H1 (cell line): ENCODE data around the gene ADRB2. TPM values are rescaled to one million over a fixed set of nuclear protein-coding genes. Genes with fewer than 3 reads are reported as not detected.

Experiments used
- CTCF ChIA-PET: fragments of 300-600 bp; sonication (Branson Sonifier 250); formaldehyde crosslinking; loops from one replicate; lab custom pipeline; 2021; ENCODE audit not compliant: partially characterized antibody; lab: Charles Lee
- POLR2A ChIA-PET: fragments of 300-600 bp; sonication (Branson Sonifier 250); formaldehyde crosslinking; loops from one replicate; lab custom pipeline; 2021; ENCODE audit warnings: inconsistent platforms; ENCODE audit not compliant: partially characterized antibody; lab: Charles Lee
- DNase-seq, 2 experiments: peaks; one replicate each; pipeline versions ENCODE4 v3.0.0 to v3.0.0-alpha.2; 2010 to 2022; ENCODE audit warnings: low spot score in 2 of 2, low read depth in 1 of 2, mixed read lengths in 1 of 2
- FAIRE-seq: peaks from 2 replicates; lab custom pipeline; 2011; peaks lifted over from hg19 to GRCh38; lab: Jason Lieb, UNC
- H2AFZ ChIP-seq: 2 replicates; pipeline ENCODE4 v1.8.1; 2012; ENCODE audit warnings: low read length, inconsistent platforms
- H2AK5ac ChIP-seq: 2 replicates; pipeline ENCODE4 v1.6.1; 2013; ENCODE audit warnings: low read depth, low read length
- H2BK120ac ChIP-seq: replicated peaks from 2 replicates; pipeline ENCODE3; 2013; ENCODE audit warnings: low read depth, low read length, inconsistent platforms
- H2BK12ac ChIP-seq: 2 replicates; pipeline ENCODE4 v1.6.1; 2013; ENCODE audit warnings: low read depth, low read length
- H2BK15ac ChIP-seq: 2 replicates; pipeline ENCODE4 v1.6.1; 2013; ENCODE audit warnings: low read length
- H2BK20ac ChIP-seq: 2 replicates; pipeline ENCODE4 v1.6.1; 2013; ENCODE audit warnings: low read length
- H2BK5ac ChIP-seq: 2 replicates; pipeline ENCODE4 v1.6.1; 2013; ENCODE audit warnings: low read depth, low read length
- H3K14ac ChIP-seq: 2 replicates; pipeline ENCODE4 v1.6.1; 2013; ENCODE audit warnings: inconsistent platforms; ENCODE audit not compliant: insufficient read length
- H3K18ac ChIP-seq: 2 replicates; pipeline ENCODE4 v1.6.1; 2013; ENCODE audit warnings: low read length; ENCODE audit errors: extremely low read depth
- H3K23ac ChIP-seq: 2 replicates; pipeline ENCODE4 v1.6.1; 2013; ENCODE audit warnings: inconsistent platforms; ENCODE audit not compliant: insufficient read length
- H3K23me2 ChIP-seq: 2 replicates; pipeline ENCODE4 v1.6.1; 2013; ENCODE audit warnings: low read depth, low read length
- H3K27ac ChIP-seq: 2 replicates; pipeline ENCODE4 v1.6.1; 2011; ENCODE audit warnings: low read depth, low read length, inconsistent platforms
- H3K27me3 ChIP-seq, 4 experiments: replicated peaks in 1 of 4; 1 replicate in 1 of 4; 2 replicates in 3 of 4; pipeline versions ENCODE4 v1.6.1 to v1.8.1; 2011 to 2013; ENCODE audit warnings: low read length in 3 of 4, mild to moderate bottlenecking in 3 of 4, inconsistent platforms in 2 of 4, mixed read lengths in 2 of 4, moderate library complexity in 1 of 4; ENCODE audit not compliant: control insufficient read depth in 3 of 4, insufficient read depth in 3 of 4; ENCODE audit errors: extremely low read depth in 1 of 4
- H3K36me3 ChIP-seq, 4 experiments: 2 replicates each; pipeline versions ENCODE4 v1.6.1 to v1.8.1; 2011 to 2013; ENCODE audit warnings: mild to moderate bottlenecking in 4 of 4, low read length in 3 of 4, moderate library complexity in 2 of 4, control low read depth in 1 of 4, inconsistent platforms in 1 of 4; ENCODE audit not compliant: insufficient read depth in 4 of 4, control insufficient read depth in 2 of 4
- H3K4ac ChIP-seq: replicated peaks from 2 replicates; pipeline ENCODE3; 2013; ENCODE audit warnings: low read length, low read depth, mixed read lengths, inconsistent platforms; ENCODE audit not compliant: insufficient read length
- H3K4me1 ChIP-seq, 4 experiments: replicated peaks in 1 of 4; 1 replicate in 1 of 4; 2 replicates in 3 of 4; pipeline versions ENCODE4 v1.6.1 to v1.8.1; 2011 to 2013; ENCODE audit warnings: low read length in 3 of 4, inconsistent platforms in 2 of 4, mixed read lengths in 1 of 4; ENCODE audit not compliant: insufficient read depth in 4 of 4, control insufficient read depth in 3 of 4
- H3K4me2 ChIP-seq, 2 experiments: 2 replicates each; pipeline versions ENCODE4 v1.6.1 to v1.8.1; 2011 to 2013; ENCODE audit warnings: low read depth in 2 of 2, low read length in 2 of 2, control low read depth in 1 of 2, inconsistent platforms in 1 of 2, mild to moderate bottlenecking in 1 of 2; ENCODE audit not compliant: insufficient read depth in 1 of 2
- H3K4me3 ChIP-seq, 4 experiments: fragments of 200-600, 300-600 bp in 1 of 4; sonication (generic), shearing (Covaris generic), sonication (Bioruptor Twin) in 1 of 4; 2 replicates each; pipeline versions ENCODE4 v1.5.1 to v1.8.1; 2011 to 2016; ENCODE audit warnings: low read length in 4 of 4, low read depth in 3 of 4, control low read depth in 2 of 4, inconsistent platforms in 2 of 4, mild to moderate bottlenecking in 2 of 4, mixed read lengths in 1 of 4, moderate library complexity in 1 of 4; ENCODE audit not compliant: insufficient read depth in 2 of 4; ENCODE audit errors: extremely low read depth in 1 of 4
- H3K56ac ChIP-seq: replicated peaks from 2 replicates; pipeline ENCODE3; 2013; ENCODE audit warnings: low read depth, mild to moderate bottlenecking, mixed read lengths, low read length, inconsistent platforms; ENCODE audit not compliant: insufficient read length
- H3K79me1 ChIP-seq: 2 replicates; pipeline ENCODE4 v1.6.1; 2013; ENCODE audit warnings: low read depth, low read length, control low read depth
- H3K79me2 ChIP-seq, 2 experiments: 2 replicates each; pipeline versions ENCODE4 v1.6.1 to v1.8.1; 2012 to 2013; ENCODE audit warnings: low read length in 2 of 2, mild to moderate bottlenecking in 2 of 2, inconsistent platforms in 1 of 2; ENCODE audit not compliant: insufficient read depth in 2 of 2, control insufficient read depth in 1 of 2
- H3K9ac ChIP-seq, 4 experiments: replicated peaks in 1 of 4; 1 replicate in 1 of 4; 2 replicates in 3 of 4; pipeline versions ENCODE4 v1.6.1 to v1.8.1; 2011 to 2013; ENCODE audit warnings: low read depth in 3 of 4, low read length in 3 of 4, control low read depth in 2 of 4, mild to moderate bottlenecking in 2 of 4, moderate library complexity in 2 of 4, inconsistent platforms in 1 of 4; ENCODE audit errors: extremely low read depth in 1 of 4
- H3K9me3 ChIP-seq, 2 experiments: 2 replicates each; pipeline versions ENCODE4 v1.6.1 to v1.8.1; 2012 to 2013; ENCODE audit warnings: mild to moderate bottlenecking in 2 of 2, moderate library complexity in 2 of 2, control low read depth in 1 of 2, inconsistent platforms in 1 of 2, low read depth in 1 of 2, low read length in 1 of 2, mixed read lengths in 1 of 2; ENCODE audit not compliant: insufficient read depth in 2 of 2
- H4K20me1 ChIP-seq, 2 experiments: replicated peaks in 1 of 2; 2 replicates each; pipeline versions ENCODE3 to v1.8.1; 2011 to 2013; ENCODE audit warnings: inconsistent platforms in 2 of 2, low read length in 2 of 2, mild to moderate bottlenecking in 1 of 2; ENCODE audit not compliant: insufficient read depth in 2 of 2, control insufficient read depth in 1 of 2
- H4K5ac ChIP-seq: 2 replicates; pipeline ENCODE4 v1.6.1; 2013; ENCODE audit warnings: low read length, low read depth, mixed read lengths, inconsistent platforms; ENCODE audit not compliant: insufficient read length
- H4K8ac ChIP-seq: 2 replicates; pipeline ENCODE4 v1.8.0; 2013; ENCODE audit warnings: mild to moderate bottlenecking, moderate library complexity, low read length, inconsistent platforms; ENCODE audit not compliant: insufficient read depth; ENCODE audit errors: extremely low read depth
- H4K91ac ChIP-seq: replicated peaks from 2 replicates; pipeline ENCODE3; 2013; ENCODE audit warnings: low read length, mixed read lengths, inconsistent platforms; ENCODE audit not compliant: insufficient read length
- CHD1 ChIP-seq: IDR thresholded peaks from 2 replicates; pipeline ENCODE4 v1.6.1; 2012; ENCODE audit warnings: low read depth, low read length, improper control_type of control experiment
- GTF2F1 ChIP-seq: IDR thresholded peaks from 2 replicates; pipeline ENCODE4 v1.6.1; 2012; ENCODE audit warnings: low read depth, low read length, improper control_type of control experiment, borderline replicate concordance
- KDM5A ChIP-seq: fragments of 200-600 bp; IDR thresholded peaks from 2 replicates; pipeline ENCODE4 v1.7.1; 2012; ENCODE audit warnings: mild to moderate bottlenecking, low read length, inconsistent platforms, mixed read lengths
- TCF12 ChIP-seq: IDR thresholded peaks from 2 replicates; pipeline ENCODE4 v1.6.1; 2011; ENCODE audit warnings: low read depth, mild to moderate bottlenecking, low read length
- ZNF274 ChIP-seq: IDR thresholded peaks from 2 replicates; pipeline ENCODE4 v1.7.0; 2012; ENCODE audit warnings: low read length, borderline replicate concordance; ENCODE audit errors: extremely low read depth
- WGBS, 2 experiments: shearing (Covaris generic) in 1 of 2; methylation state at CpG; one replicate each; pipeline versions ENCODE4 v1.1.6 to v1.1.7; 2013 to 2015; ENCODE audit warnings: low lambda C conversion rate in 2 of 2, mixed read lengths in 2 of 2, inconsistent platforms in 1 of 2, low coverage in 1 of 2, missing lambda C conversion rate in 1 of 2; ENCODE audit not compliant: insufficient replicate concordance in 2 of 2, insufficient coverage in 1 of 2, insufficient read length in 1 of 2; ENCODE audit errors: extremely low coverage in 1 of 2, missing lambda C conversion rate in 1 of 2; 5-methylcytosine and 5-hydroxymethylcytosine counted together
- polyA plus RNA-seq, 7 experiments: library from polyadenylated mRNA; depleted of rRNA in 3 of 7; stranded (reverse) in 5 of 7; unstranded in 2 of 7; fragments of >200 nt in 5 of 7; fragments of 200-250 nt in 2 of 7; gene quantifications; 1 replicate in 5 of 7; 2 replicates in 1 of 7; 4 replicates in 1 of 7; pipeline versions ENCODE4 v1.2.1 to v1.2.3, GENCODE V29; 2011 to 2013; ENCODE audit warnings: missing spikeins in 2 of 7, mixed read lengths in 2 of 7
- total RNA-seq: library from RNA; stranded (reverse); fragmentation: NEBNext Ultra II Directional; extraction: Animal tissue kit (Norgen Biotek cat#: 25700); gene quantifications from 2 replicates; pipeline ENCODE4 v1.2.1, GENCODE V29; 2021

The ADRB2 gene
- total and polyA plus RNA-seq, 2 of the 8 experiments (the other 6 are each of a cell fraction or from before 2014, with no cell fraction given) = 0.65 to 0.77 TPM

DNA sequence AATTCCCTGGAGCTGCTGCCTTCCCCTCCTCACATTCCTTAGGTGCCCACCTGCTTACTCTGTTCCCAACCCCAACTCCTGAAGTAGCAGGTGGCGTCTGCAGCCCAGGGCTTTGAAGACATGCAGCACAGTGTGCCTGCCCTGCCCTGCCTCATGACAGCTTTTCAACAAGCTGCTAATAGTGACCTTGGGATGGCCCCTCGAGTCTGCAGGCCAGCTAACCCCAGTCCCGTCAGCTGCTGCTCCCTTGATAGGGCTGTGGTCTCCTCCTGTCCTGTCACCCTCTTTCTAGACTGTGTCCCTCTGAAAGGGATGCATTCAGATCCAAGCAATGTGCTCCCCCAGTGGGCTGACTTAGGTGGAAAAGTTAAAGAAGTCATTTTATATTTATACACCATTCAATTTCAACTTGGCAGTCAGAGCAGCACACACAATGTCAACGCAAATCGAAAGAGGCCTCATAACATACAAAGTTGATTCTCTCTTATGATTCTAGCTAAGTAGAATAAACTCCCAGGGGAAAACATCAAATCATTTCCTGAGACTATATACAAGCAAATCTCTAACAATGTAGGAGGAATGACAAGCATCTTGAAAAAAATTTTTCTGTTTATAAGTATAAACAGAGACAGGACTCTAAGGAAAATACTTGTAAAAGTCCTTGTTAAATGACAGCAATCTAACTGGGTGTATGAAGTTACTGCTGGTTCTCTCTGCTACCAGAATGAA lies 37.9 kb downstream of the ADRB2 start:
- CTCF ChIA-PET = interaction anchor here (0.7 to 1.2 kb wide), 2 partner anchors 123 to 171 kb away, joined by 3 to 4 read pairs; no protein-coding TSS in a partner anchor

More for the DNA sequence above, 37.9 kb downstream of the ADRB2 start:
- no peaks in the 10 kb centered on the region for H3K36me3 ChIP-seq
- no peak overlapping the region for H2AK5ac ChIP-seq
- H2BK15ac ChIP-seq = no peak overlapping the region
- H3K79me1 ChIP-seq = no peaks in the 10 kb centered on the region
- POLR2A ChIA-PET = no interaction called here
- no peak overlapping the region for H3K27ac ChIP-seq
- no peak overlapping the region for H3K9ac ChIP-seq
- WGBS, 2 experiments = 75% methylated on average over 5 of the region's 5 CpGs; no CpG with 5 or more reads in 1 of the 2 experiments
- no peaks in the 10 kb centered on the region for H3K9me3 ChIP-seq
- H3K79me2 ChIP-seq = no peaks in the 10 kb centered on the region
- no peak overlapping the region for H2BK12ac ChIP-seq
- no peak overlapping the region for H3K56ac ChIP-seq
- TF ChIP-seq GTF2F1 = no peak
- TF ChIP-seq KDM5A = no peak
- TF ChIP-seq CHD1 = no peak
- TF ChIP-seq ZNF274 = no peak
- no peak for TF ChIP-seq TCF12
- H3K23me2 ChIP-seq = no peaks in the 10 kb centered on the region; the same call in 1 of the 2 replicates
- H2BK5ac ChIP-seq = no peak overlapping the region
- H3K27me3 ChIP-seq = no peaks in the 10 kb centered on the region
- no peak for FAIRE-seq
- H2BK120ac ChIP-seq = no peak overlapping the region
- no peak overlapping the region for H4K91ac ChIP-seq
- H3K4me1 ChIP-seq = no peaks in the 10 kb centered on the region; a peak in 1 of 7 replicates
- H4K8ac ChIP-seq = no peak overlapping the region
- no peak overlapping the region for H3K23ac ChIP-seq
- H3K14ac ChIP-seq = no peak overlapping the region
- H2AFZ ChIP-seq = no peak overlapping the region
- no peak for DNase-seq
- no peak overlapping the region for H2BK20ac ChIP-seq
- H3K4me3 ChIP-seq = no peak overlapping the region
- H3K4ac ChIP-seq = no peak overlapping the region
- no peak overlapping the region for H3K18ac ChIP-seq
- no peak overlapping the region for H3K4me2 ChIP-seq
- H4K20me1 ChIP-seq = no peaks in the 10 kb centered on the region
- no peak overlapping the region for H4K5ac ChIP-seq
